Heart left ventricle (tissue), 16 donors: Measurements from ENCODE around the gene IL4R. TPM values are rescaled to one million over a fixed set of nuclear protein-coding genes. Genes with fewer than 3 reads are reported as not detected.
"Not testable (repeated sequence)": the region's sequence is repeated elsewhere in the genome, so short reads cannot be mapped to it uniquely, and the experiment has no call there.

Experiments
- ATAC-seq, 4 donors: fragments of 200-7000 bp; cut with Tn5 transposase; one replicate each; pipeline ENCODE4 v1.9.1; 2020 to 2022; ENCODE audit warnings: moderate library complexity in 4 of 4, mild to moderate bottlenecking in 3 of 4, moderate number of reproducible peaks in 1 of 4
- DNase-seq, 5 donors: peaks; one replicate each; pipeline ENCODE4 v3.0.0-alpha.2; 2020
- H3K27ac ChIP-seq, 12 donors: fragments of 200-600 bp; sonication (generic) in 4 of 12; one replicate each; pipeline versions ENCODE4 v1.5.0 to v1.8.0; 2016 to 2022; ENCODE audit warnings: mild to moderate bottlenecking in 2 of 12
- H3K27me3 ChIP-seq, 9 donors: fragments of 200-600 bp; sonication (generic) in 2 of 9; one replicate each; pipeline versions ENCODE4 v1.5.1 to v1.8.0; 2016 to 2022; ENCODE audit warnings: mild to moderate bottlenecking in 3 of 9
- H3K36me3 ChIP-seq, 9 donors: fragments of 200-600 bp; sonication (generic) in 2 of 9; one replicate each; pipeline versions ENCODE4 v1.5.0 to v1.8.0; 2018 to 2022; ENCODE audit warnings: mild to moderate bottlenecking in 2 of 9
- H3K4me1 ChIP-seq, 12 donors: fragments of 200-600 bp; sonication (generic) in 4 of 12; one replicate each; pipeline versions ENCODE4 v1.5.0 to v1.8.0; 2016 to 2022; ENCODE audit warnings: mild to moderate bottlenecking in 3 of 12
- H3K4me3 ChIP-seq, 12 donors: fragments of 200-600 bp; sonication (generic) in 4 of 12; one replicate each; pipeline versions ENCODE4 v1.5.0 to v1.8.0; 2017 to 2022; ENCODE audit warnings: mild to moderate bottlenecking in 9 of 12, moderate library complexity in 4 of 12
- H3K9me3 ChIP-seq, 12 donors: fragments of 200-600 bp; sonication (generic) in 4 of 12; one replicate each; pipeline versions ENCODE4 v1.5.0 to v1.8.0; 2016 to 2022; ENCODE audit warnings: mild to moderate bottlenecking in 1 of 12
- POLR2A ChIP-seq, 2 donors: fragments of 450-650 bp; IDR thresholded peaks; one replicate each; pipeline ENCODE4 v1.6.1; 2017; ENCODE audit warnings: antibody characterized with exemption in 2 of 2, mild to moderate bottlenecking in 2 of 2, moderate library complexity in 2 of 2
- WGBS, 4 donors: extraction: QIAGEN DNeasy Blood & Tissue Kit in 2 of 4; methylation state at CpG; one replicate each; pipeline versions ENCODE4 v1.1.5 to v1.1.7; 2013 to 2018; 5-methylcytosine and 5-hydroxymethylcytosine counted together
- intact Hi-C, 10 donors: fragments of 100-400 bp; cut with DNase I; formaldehyde crosslinking; loops; one replicate each; pipeline versions ENCODE4 v1.11.1 to v1.14.2; 2022
- polyA plus RNA-seq, 2 donors: library from polyadenylated mRNA; stranded (reverse); fragments of 200-250 nt; gene quantifications; one replicate each; pipeline ENCODE4 v1.2.3, GENCODE V29; 2013
- total RNA-seq, 9 donors: library from RNA; depleted of rRNA in 2 of 9; stranded (reverse); fragments of >200 nt in 2 of 9; fragmentation: NEBNext Ultra II Directional in 3 of 9; extraction: Animal tissue kit (Norgen Biotek cat#: 25700) in 3 of 9; gene quantifications; one replicate each; pipeline versions ENCODE4 v1.1.0 to v1.2.4, GENCODE V29; 2016 to 2023
- TF ChIP-seq, protein P1 (sequence below), 12 donors: fragments of 200-600 bp; sonication (generic) in 4 of 12; IDR thresholded peaks; one replicate each; pipeline versions ENCODE4 v1.5.0 to v1.8.0; 2018 to 2022; ENCODE audit warnings: antibody characterized with exemption in 12 of 12, mild to moderate bottlenecking in 5 of 12
- donor health status: ischemic (EF 13 %, LVEDD 7.1; RV severe dilation, severe dysfunction).
- donor health status: healthy with polysubstance abuse.
- donor health status: DM: no; HTN: yes; CAD: no.
- donor health status: DM: no; HTN: no; CAD: no.
- donor health status: ischemic (EF 25% LVEDD 6.9; RV normal size, moderate dysfunction).
- donor health status: ischemic (EF 25% LVEDD 5.7; RV mildly dilated, moderate dysfunction).
- donor health status: healthy.
- donor health status: DM: yes; HTN: yes; CAD: no.
- donor health status: ischemic (EF 35%, LVEDD 5.7; RV mildly dilated, moderate dysfunction).
- donor health status: nonischemic (EF 11% LVEDD 7.7; RV severe dilation, severe dysfunction).
- donor health status: DM: yes; HTN: yes; CAD: no.
- donor health status: PGD.
- donor health status: ischemic (EF 29% LVEDD 5.4; RV normal size, mild dysfunction).
- donor health status: nonischemic (EF 23%, LVEDD 6.1; RV moderate dilation, normal function).

IL4R gene
- total and polyA plus RNA-seq, 11 donors, result 5.8 to 47.4 (median 8.2) TPM

DNA sequence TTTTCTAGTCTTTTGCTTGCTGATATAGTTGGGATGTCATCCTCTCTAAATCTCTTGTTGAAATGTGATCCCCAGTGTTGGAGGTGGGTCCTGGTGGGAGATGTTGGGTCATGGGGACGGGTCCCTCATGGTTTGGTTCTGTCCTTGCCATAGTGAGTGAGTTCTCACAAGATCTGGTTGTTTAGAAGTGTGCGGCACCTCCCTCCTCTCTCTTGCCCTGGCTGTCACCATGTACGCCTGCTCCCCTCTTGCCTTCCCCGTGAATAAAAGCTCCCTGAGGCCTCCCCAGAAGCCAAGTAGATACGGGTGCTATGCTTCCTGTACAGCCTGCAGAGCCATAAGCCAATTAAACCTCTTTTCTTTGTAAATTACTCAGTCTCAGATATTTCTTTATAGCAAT lies 15.2 kb downstream of the IL4R start:
- no peak overlapping the region for H3K4me3 ChIP-seq
- no peaks in the 10 kb centered on the region for H3K9me3 ChIP-seq
- ATAC-seq (no peak), DNase-seq (no peak)
- intact Hi-C loops, result no loop called here
- WGBS, 4 donors, result 91 to 94% (median 92%) methylated on average over 5 of the region's 5 CpGs
- peak overlapping the region in 10 of 12 donors; percentile 23 to 98 (median 84) for H3K27ac ChIP-seq
- peaks cover 0 to 40% (median 6%) of the 10 kb centered on the region in 9 donors for H3K36me3 ChIP-seq
- H3K27me3 ChIP-seq, result no peaks in the 10 kb centered on the region
- TF ChIP-seq, protein P1, sequence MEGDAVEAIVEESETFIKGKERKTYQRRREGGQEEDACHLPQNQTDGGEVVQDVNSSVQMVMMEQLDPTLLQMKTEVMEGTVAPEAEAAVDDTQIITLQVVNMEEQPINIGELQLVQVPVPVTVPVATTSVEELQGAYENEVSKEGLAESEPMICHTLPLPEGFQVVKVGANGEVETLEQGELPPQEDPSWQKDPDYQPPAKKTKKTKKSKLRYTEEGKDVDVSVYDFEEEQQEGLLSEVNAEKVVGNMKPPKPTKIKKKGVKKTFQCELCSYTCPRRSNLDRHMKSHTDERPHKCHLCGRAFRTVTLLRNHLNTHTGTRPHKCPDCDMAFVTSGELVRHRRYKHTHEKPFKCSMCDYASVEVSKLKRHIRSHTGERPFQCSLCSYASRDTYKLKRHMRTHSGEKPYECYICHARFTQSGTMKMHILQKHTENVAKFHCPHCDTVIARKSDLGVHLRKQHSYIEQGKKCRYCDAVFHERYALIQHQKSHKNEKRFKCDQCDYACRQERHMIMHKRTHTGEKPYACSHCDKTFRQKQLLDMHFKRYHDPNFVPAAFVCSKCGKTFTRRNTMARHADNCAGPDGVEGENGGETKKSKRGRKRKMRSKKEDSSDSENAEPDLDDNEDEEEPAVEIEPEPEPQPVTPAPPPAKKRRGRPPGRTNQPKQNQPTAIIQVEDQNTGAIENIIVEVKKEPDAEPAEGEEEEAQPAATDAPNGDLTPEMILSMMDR (IDR thresholded peaks at IDR 0.05), result no peak
- no peak for TF ChIP-seq POLR2A (IDR thresholded peaks at IDR 0.05)
- H3K4me1 ChIP-seq, result peaks cover 0 to 85% (median 30%) of the 10 kb centered on the region in 12 donors

DNA sequence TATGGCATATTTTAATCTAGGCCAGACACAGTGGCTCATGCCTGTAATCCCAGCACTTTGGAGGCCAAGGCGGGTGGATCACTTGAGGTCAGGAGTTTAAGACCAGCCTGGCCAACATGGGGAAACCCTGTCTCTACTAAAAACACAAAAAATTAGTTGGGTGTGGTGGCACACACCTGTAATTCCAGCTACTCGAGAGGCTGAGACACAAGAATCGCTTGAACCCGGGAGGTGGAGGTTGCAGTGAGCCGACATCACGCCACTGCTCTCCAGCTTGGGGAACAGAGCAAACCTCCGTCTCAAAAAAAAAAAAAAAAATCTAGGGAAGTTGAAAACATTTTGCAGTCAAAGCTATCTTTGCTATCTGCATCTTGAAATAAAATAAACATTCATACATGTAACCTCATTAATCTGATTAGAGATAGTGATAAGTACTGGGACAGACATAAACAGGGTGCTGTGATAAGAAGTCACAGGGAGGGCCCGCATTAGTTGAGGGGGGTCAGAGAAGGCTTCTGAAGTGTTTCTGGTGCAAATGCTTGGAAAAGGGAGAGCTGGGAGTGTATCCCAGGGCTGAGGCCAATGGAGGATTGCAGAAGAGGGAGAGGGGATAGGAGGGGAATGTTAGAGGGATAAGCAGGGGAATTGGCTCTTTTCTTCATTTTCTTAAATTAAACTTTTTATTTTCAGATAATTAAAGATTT lies 15.8 kb downstream of the IL4R start:
- peaks cover 0 to 44% (median 12%) of the 10 kb centered on the region in 9 donors for H3K36me3 ChIP-seq
- peak overlapping the region in 11 of 12 donors; percentile 23 to 98 (median 81) for H3K27ac ChIP-seq
- H3K9me3 ChIP-seq, DNase-seq, H3K27me3 ChIP-seq, ATAC-seq, intact Hi-C loops, H3K4me3 ChIP-seq: not testable (repeated sequence)
- H3K4me1 ChIP-seq, result peaks cover 0 to 82% (median 30%) of the 10 kb centered on the region in 12 donors
- WGBS, 4 donors, result 58 to 78% (median 71%) methylated on average over 8 of the region's 8 CpGs

- WGBS, 4 donors, result 47 to 55% (median 51%) methylated on average over 5 of the region's 5 CpGs
- no peaks in the 10 kb centered on the region for H3K9me3 ChIP-seq
- TF ChIP-seq POLR2A (IDR thresholded peaks at IDR 0.05), result no peak
- TF ChIP-seq, protein P1 (IDR thresholded peaks at IDR 0.05), result no peak
- H3K27me3 ChIP-seq, result no peaks in the 10 kb centered on the region
- peak overlapping the region; percentile 37 to 98 (median 80) for H3K27ac ChIP-seq
- peak; percentile 45 to 82 (median 52) for ATAC-seq
- DNase-seq, result peak in 4 of 5 donors; percentile 45 to 78 (median 68)
- H3K4me3 ChIP-seq, result no peak overlapping the region
- intact Hi-C loops, result no loop called here
- H3K4me1 ChIP-seq, result peaks cover 0 to 77% (median 30%) of the 10 kb centered on the region in 12 donors
- H3K36me3 ChIP-seq, result peaks cover 0 to 52% (median 20%) of the 10 kb centered on the region in 9 donors
Observed at GRCh38 chr16:27330542-27330941, 16.8 kb downstream of the IL4R start.

DNA sequence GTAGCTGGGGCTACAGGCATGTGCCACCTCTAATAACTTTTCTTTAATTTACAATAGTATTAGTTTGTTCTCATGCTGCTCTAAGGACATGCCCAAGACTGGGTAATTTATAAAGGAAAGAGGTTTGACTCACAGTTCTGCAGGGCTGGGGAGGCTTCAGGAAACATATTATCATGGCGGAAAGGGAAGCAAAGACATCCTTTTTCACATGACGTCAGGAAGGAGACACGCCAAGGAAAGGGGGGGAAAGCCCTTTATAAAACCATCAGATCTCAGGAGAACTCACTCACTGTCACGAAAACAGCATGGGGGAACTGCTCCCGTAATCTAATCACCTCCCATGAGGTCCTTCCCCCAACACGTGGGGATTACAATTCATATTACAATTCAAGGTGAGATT lies 18.3 kb downstream of the IL4R start:
- DNase-seq, result peak in 3 of 5 donors; percentile 49 to 56 (median 50)
- TF ChIP-seq POLR2A (IDR thresholded peaks at IDR 0.05), result no peak
- TF ChIP-seq, protein P1 (IDR thresholded peaks at IDR 0.05), result no peak
- 50 to 55% (median 53%) methylated on average over 6 of the region's 6 CpGs for WGBS, 4 donors
- no peaks in the 10 kb centered on the region for H3K27me3 ChIP-seq
- ATAC-seq, result peak in 3 of 4 donors; percentile 21 to 77 (median 40)
- H3K4me3 ChIP-seq, result no peak overlapping the region
- H3K27ac ChIP-seq, result peak overlapping the region in 10 of 12 donors; percentile 44 to 98 (median 79)
- no peaks in the 10 kb centered on the region for H3K9me3 ChIP-seq
- peaks cover 0 to 64% (median 20%) of the 10 kb centered on the region in 9 donors for H3K36me3 ChIP-seq
- H3K4me1 ChIP-seq, result peaks cover 0 to 61% (median 24%) of the 10 kb centered on the region in 12 donors
- intact Hi-C loops, result loop anchor here in 1 of 10 donors (2.0 kb wide), 1 partner anchor 97 kb away; no protein-coding TSS in a partner anchor
